Ovary (tissue), 3 donors: ENCODE data around the gene ATP8B3.

Experiments
- CTCF ChIP-seq, 3 donors: fragments of 450-650 bp in 2 of 3; fragments of 200-600 bp in 1 of 3; IDR thresholded peaks; one replicate each; pipeline versions ENCODE4 v1.5.1 to v1.8.0; 2016 to 2022; ENCODE audit warnings: antibody characterized with exemption in 3 of 3, mild to moderate bottlenecking in 1 of 3
- EP300 ChIP-seq: sonication (generic); formaldehyde crosslinking; IDR thresholded peaks from one replicate; pipeline ENCODE4 v1.6.1; 2017; ENCODE audit warnings: antibody characterized with exemption
- donor health status: DM: no; HTN: no; CAD: no.

GRCh38 chr19:1774989-1775772 lies 36.9 kb downstream of the ATP8B3 start:
- TF ChIP-seq CTCF (IDR thresholded peaks at IDR 0.05) (no peak), EP300 (no peak)
